Measurements from ENCODE around the gene AUH. TPM values are rescaled to one million over a fixed set of nuclear protein-coding genes. Genes with fewer than 3 reads are reported as not detected.

Gene AUH, protein sequence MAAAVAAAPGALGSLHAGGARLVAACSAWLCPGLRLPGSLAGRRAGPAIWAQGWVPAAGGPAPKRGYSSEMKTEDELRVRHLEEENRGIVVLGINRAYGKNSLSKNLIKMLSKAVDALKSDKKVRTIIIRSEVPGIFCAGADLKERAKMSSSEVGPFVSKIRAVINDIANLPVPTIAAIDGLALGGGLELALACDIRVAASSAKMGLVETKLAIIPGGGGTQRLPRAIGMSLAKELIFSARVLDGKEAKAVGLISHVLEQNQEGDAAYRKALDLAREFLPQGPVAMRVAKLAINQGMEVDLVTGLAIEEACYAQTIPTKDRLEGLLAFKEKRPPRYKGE
- 8.7 and 21.8 TPM in 2 replicates for total RNA-seq

DNA sequence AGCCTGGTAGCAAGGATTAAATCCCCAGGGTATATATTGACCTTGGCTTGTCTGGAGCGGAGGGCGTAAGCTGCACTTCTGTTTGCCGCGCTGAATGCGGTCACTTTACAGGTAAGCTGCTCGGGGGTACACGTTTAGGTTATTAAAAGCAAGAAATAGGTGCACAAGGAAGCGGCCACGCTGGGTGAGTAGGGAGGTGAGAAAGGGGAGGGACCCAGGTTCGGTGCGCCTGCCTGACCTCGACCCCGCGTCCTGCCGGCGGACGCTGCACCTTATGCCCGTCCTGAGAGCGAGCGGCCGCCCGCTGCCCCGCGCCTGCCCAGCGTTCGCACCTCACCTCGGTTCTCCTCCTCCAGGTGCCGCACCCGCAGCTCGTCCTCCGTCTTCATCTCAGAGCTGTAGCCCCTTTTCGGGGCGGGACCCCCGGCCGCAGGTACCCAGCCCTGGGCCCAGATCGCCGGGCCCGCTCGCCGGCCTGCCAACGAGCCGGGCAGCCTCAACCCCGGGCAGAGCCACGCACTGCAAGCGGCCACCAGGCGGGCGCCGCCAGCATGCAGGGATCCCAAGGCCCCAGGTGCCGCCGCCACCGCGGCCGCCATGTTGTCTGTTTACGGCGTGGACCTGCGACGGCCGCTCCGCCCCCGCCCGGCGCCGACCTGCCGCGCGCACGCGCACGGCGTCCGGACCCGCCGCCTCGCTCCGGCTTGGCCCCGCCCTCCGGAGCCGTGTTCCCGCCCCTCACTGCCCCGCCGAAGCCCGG is at the start of gene AUH:
AUH (minus strand) TSS at position 628 of the 760 bp plus-strand sequence; CDS start at position 599, 29 bp downstream.

Other genes with a start within 250 kb of the AUH start
- 20.8 and 22.0 TPM in 2 replicates for gene NFIL3, start 61.9 kb upstream of the AUH start, total RNA-seq